WTC11 (cell line): ENCODE results near the gene CCDC158. TPM values are rescaled to one million over a fixed set of nuclear protein-coding genes. Genes with fewer than 3 reads are reported as not detected.

Source experiments
- ATAC-seq: fragments of 200-7000 bp; cut with Tn5 transposase; 2 replicates; pipeline ENCODE4 v1.10.0; 2021; ENCODE audit warnings: mild to moderate bottlenecking, moderate library complexity
- CTCF ChIA-PET: fragments of 300-600 bp; sonication (Branson Sonifier 250); formaldehyde crosslinking; loops from one replicate; lab custom pipeline; 2021; ENCODE audit warnings: antibody characterized with exemption; lab: Charles Lee
- POLR2A ChIA-PET: fragments of 350-600 bp; sonication (Branson Sonifier 250); formaldehyde crosslinking; loops from one replicate; lab custom pipeline; 2021; ENCODE audit warnings: antibody characterized with exemption; lab: Charles Lee
- DNase-seq: peaks from one replicate; pipeline ENCODE4 v3.0.0; 2021; ENCODE audit warnings: low spot score
- H3K27ac Mint-ChIP-seq: 2 replicates; pipeline ENCODE4 v1.8.0; 2021; ENCODE audit warnings: mixed read lengths
- H3K27me3 Mint-ChIP-seq: 2 replicates; pipeline ENCODE4 v1.8.0; 2021; ENCODE audit warnings: low read depth, mild to moderate bottlenecking, moderate library complexity, mixed read lengths
- H3K36me3 Mint-ChIP-seq: 2 replicates; pipeline ENCODE4 v1.8.0; 2021; ENCODE audit warnings: mixed read lengths
- H3K4me1 Mint-ChIP-seq: 2 replicates; pipeline ENCODE4 v1.8.0; 2022; ENCODE audit warnings: mixed read lengths
- H3K4me3 Mint-ChIP-seq: 2 replicates; pipeline ENCODE4 v1.8.0; 2021; ENCODE audit warnings: mild to moderate bottlenecking, moderate library complexity, mixed read lengths
- H3K9me3 Mint-ChIP-seq: 2 replicates; pipeline ENCODE4 v1.8.0; 2021; ENCODE audit warnings: mixed read lengths
- ATF2 ChIP-seq: sonication (generic); formaldehyde crosslinking; IDR thresholded peaks from 2 replicates; pipeline ENCODE4 v1.8.1; 2022; ENCODE audit warnings: low read depth, missing genetic modification reagents, borderline replicate concordance
- ATF3 ChIP-seq: sonication (generic); formaldehyde crosslinking; conservative IDR thresholded peaks from 2 replicates; pipeline ENCODE4 v1.8.1; 2022; ENCODE audit warnings: mild to moderate bottlenecking, missing genetic modification reagents
- CREM ChIP-seq: sonication (generic); formaldehyde crosslinking; IDR thresholded peaks from 2 replicates; pipeline ENCODE4 v1.8.1; 2022; ENCODE audit warnings: mild to moderate bottlenecking, missing genetic modification reagents, moderate library complexity
- FOXJ3 ChIP-seq: sonication (generic); formaldehyde crosslinking; IDR thresholded peaks from 2 replicates; pipeline ENCODE4 v1.9.0; 2021; ENCODE audit warnings: missing genetic modification reagents, mild to moderate bottlenecking, borderline replicate concordance
- FOXP1 ChIP-seq: sonication (generic); formaldehyde crosslinking; IDR thresholded peaks from 2 replicates; pipeline ENCODE4 v1.8.0; 2022; ENCODE audit warnings: missing genetic modification reagents, mild to moderate bottlenecking, moderate library complexity, borderline replicate concordance
- GABPB1 ChIP-seq: sonication (generic); formaldehyde crosslinking; IDR thresholded peaks from 2 replicates; pipeline ENCODE4 v1.8.1; 2023; ENCODE audit warnings: mild to moderate bottlenecking, missing genetic modification reagents
- HMGXB4 ChIP-seq: sonication (generic); formaldehyde crosslinking; IDR thresholded peaks from 2 replicates; pipeline ENCODE4 v1.8.1; 2023; ENCODE audit warnings: mild to moderate bottlenecking, moderate library complexity, missing genetic modification reagents
- JUN ChIP-seq: sonication (generic); formaldehyde crosslinking; IDR thresholded peaks from 2 replicates; pipeline ENCODE4 v1.8.0; 2023; ENCODE audit warnings: mild to moderate bottlenecking, missing genetic modification reagents
- MAX ChIP-seq: sonication (generic); formaldehyde crosslinking; IDR thresholded peaks from 2 replicates; pipeline ENCODE4 v1.8.0; 2022; ENCODE audit warnings: mild to moderate bottlenecking, missing genetic modification reagents
- MLX ChIP-seq: sonication (generic); formaldehyde crosslinking; IDR thresholded peaks from 2 replicates; pipeline ENCODE4 v1.8.1; 2023; ENCODE audit warnings: mild to moderate bottlenecking, missing genetic modification reagents, moderate library complexity
- MYBL2 ChIP-seq: sonication (generic); formaldehyde crosslinking; IDR thresholded peaks from 2 replicates; pipeline ENCODE4 v1.8.1; 2023; ENCODE audit warnings: mild to moderate bottlenecking, moderate library complexity, missing genetic modification reagents
- NFE2L1 ChIP-seq: sonication (generic); formaldehyde crosslinking; IDR thresholded peaks from 2 replicates; pipeline ENCODE4 v1.8.1; 2023; ENCODE audit warnings: missing genetic modification reagents
- NFYB ChIP-seq: sonication (generic); formaldehyde crosslinking; conservative IDR thresholded peaks from 2 replicates; pipeline ENCODE4 v1.8.0; 2022; ENCODE audit warnings: low read depth, missing genetic modification reagents
- PREB ChIP-seq: sonication (generic); formaldehyde crosslinking; IDR thresholded peaks from 2 replicates; pipeline ENCODE4 v1.8.1; 2022; ENCODE audit warnings: mild to moderate bottlenecking, missing genetic modification reagents, moderate library complexity, borderline replicate concordance
- PRRX2 ChIP-seq: fragments of 250-450 bp; sonication (Bioruptor Pico); IDR thresholded peaks from 2 replicates; pipeline ENCODE4 v1.8.0; 2021; ENCODE audit warnings: mild to moderate bottlenecking
- RORB ChIP-seq: fragments of 250-450 bp; sonication (Bioruptor Pico); IDR thresholded peaks from 2 replicates; pipeline ENCODE4 v1.9.0; 2021; ENCODE audit warnings: mild to moderate bottlenecking
- STAT6 ChIP-seq: sonication (generic); formaldehyde crosslinking; conservative IDR thresholded peaks from 2 replicates; pipeline ENCODE4 v1.8.1; 2023; ENCODE audit warnings: mild to moderate bottlenecking, low read depth, missing genetic modification reagents, moderate library complexity
- USF2 ChIP-seq: sonication (generic); formaldehyde crosslinking; IDR thresholded peaks from 2 replicates; pipeline ENCODE4 v1.8.1; 2023; ENCODE audit warnings: mild to moderate bottlenecking, missing genetic modification reagents, moderate library complexity
- ZNF121 ChIP-seq: sonication (generic); formaldehyde crosslinking; IDR thresholded peaks from 2 replicates; pipeline ENCODE4 v1.8.0; 2023; ENCODE audit warnings: missing genetic modification reagents
- ZNF263 ChIP-seq: sonication (generic); formaldehyde crosslinking; IDR thresholded peaks from 2 replicates; pipeline ENCODE4 v1.8.1; 2022; ENCODE audit warnings: low read depth, mild to moderate bottlenecking, moderate library complexity, missing genetic modification reagents
- ZNF317 ChIP-seq: sonication (generic); formaldehyde crosslinking; IDR thresholded peaks from 2 replicates; pipeline ENCODE4 v1.8.1; 2023; ENCODE audit warnings: low read depth, mild to moderate bottlenecking, moderate library complexity, missing genetic modification reagents, borderline replicate concordance
- ZNF671 ChIP-seq: fragments of 250-450 bp; sonication (Bioruptor Pico); IDR thresholded peaks from 2 replicates; pipeline ENCODE4 v1.8.0; 2021; ENCODE audit warnings: mild to moderate bottlenecking
- total RNA-seq: library from RNA; stranded (reverse); gene quantifications from 3 replicates; pipeline ENCODE4 v1.2.3, GENCODE V29; 2021

Gene CCDC158
- total RNA-seq, 1 experiment from 2014 or later: 0.15 TPM

- no peak for TF ChIP-seq PRRX2 (CRISPR knock-in tag)
- no peak for TF ChIP-seq FOXJ3 (CRISPR knock-in tag)
- TF ChIP-seq STAT6 (CRISPR knock-in tag): no peak
- no peak for TF ChIP-seq PREB (CRISPR knock-in tag)
These were observed 37.9 kb downstream of the CCDC158 start (continued) for GRCh38 chr4:76383001-76383400.

- peaks cover 23% of the 10 kb centered on the region for H3K9me3 Mint-ChIP-seq
- peaks cover 75% of the 10 kb centered on the region for H3K4me1 Mint-ChIP-seq
- ATAC-seq: no peak
- TF ChIP-seq RORB (CRISPR knock-in tag) (no peak), CREM (CRISPR knock-in tag) (no peak), MLX (CRISPR knock-in tag) (no peak), GABPB1 (CRISPR knock-in tag) (no peak), JUN (CRISPR knock-in tag) (no peak), ZNF263 (no peak), USF2 (CRISPR knock-in tag) (no peak), ZNF317 (CRISPR knock-in tag) (no peak), NFE2L1 (CRISPR knock-in tag) (no peak), ZNF671 (CRISPR knock-in tag) (no peak)
- CTCF ChIA-PET: no interaction called here
- no peak for DNase-seq
- H3K36me3 Mint-ChIP-seq: peaks cover 24% of the 10 kb centered on the region
- H3K27ac Mint-ChIP-seq: 0 out of 2 replicates have a peak overlapping the region, but pooled peaks have one; percentile 3
- H3K27me3 Mint-ChIP-seq: no peaks in the 10 kb centered on the region
- no peak overlapping the region for H3K4me3 Mint-ChIP-seq
- POLR2A ChIA-PET: no interaction called here
These were observed 39.0 kb downstream of the CCDC158 start for GRCh38 chr4:76381986-76382385.

- H3K4me3 Mint-ChIP-seq: no peak overlapping the region
- POLR2A ChIA-PET: no interaction called here
- peak; percentile 28 for DNase-seq
- ATAC-seq: peak; percentile 90
- H3K27ac Mint-ChIP-seq: peak overlapping the region; percentile 93
- TF ChIP-seq FOXP1 (CRISPR knock-in tag) (no peak), HMGXB4 (CRISPR knock-in tag) (no peak), NFYB (no peak), ZNF121 (CRISPR knock-in tag) (no peak), MYBL2 (CRISPR knock-in tag) (no peak), PREB (CRISPR knock-in tag) (no peak), ATF2 (no peak), ATF3 (no peak), MAX (CRISPR knock-in tag) (no peak)
- H3K4me1 Mint-ChIP-seq: peaks cover 64% of the 10 kb centered on the region
- H3K9me3 Mint-ChIP-seq: peaks cover 18% of the 10 kb centered on the region
- peaks cover 21% of the 10 kb centered on the region for H3K36me3 Mint-ChIP-seq
- CTCF ChIA-PET: interaction anchor here (1.0 to 1.8 kb wide), 2 partner anchors 74 to 201 kb away, joined by 3 to 8 read pairs; partner anchors contain the start of gene STBD1
- H3K27me3 Mint-ChIP-seq: no peaks in the 10 kb centered on the region
These were observed 40.4 kb downstream of the CCDC158 start for GRCh38 chr4:76380561-76380960.
